Measurements from ENCODE around the gene CCDC81.
"Not testable (repeated sequence)": the region's sequence is repeated elsewhere in the genome, so short reads cannot be mapped to it uniquely, and the experiment has no call there.

CCDC81 gene

GRCh38 chr11:86414032-86414431, 39.3 kb downstream of the CCDC81 start:
- no peak for TF ChIP-seq CTCF (conservative IDR thresholded peaks at IDR 0.05; ENCODE audit: low read depth, low read length)
- Histone ChIP-seq H3K79me2 (ENCODE audit: insufficient read depth, low read depth) (no peaks in the 10 kb centered on the region), H3K4me3 (IDR thresholded peaks at IDR 0.05; ENCODE audit: insufficient read depth, low read depth, low read length) (no peak overlapping the region), H2AFZ (ENCODE audit: low read depth) (no peak overlapping the region), H3K27ac (no peak overlapping the region), H3K27me3 (ENCODE audit: insufficient read depth, low read depth) (no peaks in the 10 kb centered on the region), H4K20me1 (ENCODE audit: insufficient read depth) (no peaks in the 10 kb centered on the region), H3K4me2 (no peak overlapping the region), H3K4me1 (ENCODE audit: low read depth, poor library complexity, severe bottlenecking) (no peaks in the 10 kb centered on the region), H3K36me3 (ENCODE audit: insufficient read depth) (no peaks in the 10 kb centered on the region), H3K9ac (no peak overlapping the region)

- Histone ChIP-seq H3K4me1 (ENCODE audit: low read depth, poor library complexity, severe bottlenecking) (no peaks in the 10 kb centered on the region), H4K20me1 (ENCODE audit: insufficient read depth) (no peaks in the 10 kb centered on the region), H3K4me3 (IDR thresholded peaks at IDR 0.05; ENCODE audit: insufficient read depth, low read depth, low read length) (no peak overlapping the region), H3K9ac (no peak overlapping the region), H3K79me2 (ENCODE audit: insufficient read depth, low read depth) (no peaks in the 10 kb centered on the region), H3K36me3 (ENCODE audit: insufficient read depth) (no peaks in the 10 kb centered on the region), H3K27me3 (ENCODE audit: insufficient read depth, low read depth) (no peaks in the 10 kb centered on the region), H2AFZ (ENCODE audit: low read depth) (no peak overlapping the region), H3K4me2 (no peak overlapping the region), H3K27ac (no peak overlapping the region)
- TF ChIP-seq CTCF (conservative IDR thresholded peaks at IDR 0.05; ENCODE audit: low read depth, low read length), result no peak
Measured at GRCh38 chr11:86415026-86415425, 40.3 kb downstream of the CCDC81 start.

- Histone ChIP-seq H3K79me2 (ENCODE audit: insufficient read depth, low read depth) (no peaks in the 10 kb centered on the region), H3K36me3 (ENCODE audit: insufficient read depth) (no peaks in the 10 kb centered on the region), H2AFZ (ENCODE audit: low read depth) (no peak overlapping the region), H3K4me1 (ENCODE audit: low read depth, poor library complexity, severe bottlenecking) (no peaks in the 10 kb centered on the region), H3K4me3 (IDR thresholded peaks at IDR 0.05; ENCODE audit: insufficient read depth, low read depth, low read length) (no peak overlapping the region), H4K20me1 (ENCODE audit: insufficient read depth) (no peaks in the 10 kb centered on the region), H3K27me3 (ENCODE audit: insufficient read depth, low read depth) (no peaks in the 10 kb centered on the region), H3K4me2 (no peak overlapping the region), H3K27ac (no peak overlapping the region), H3K9ac (no peak overlapping the region)
- no peak for TF ChIP-seq CTCF (conservative IDR thresholded peaks at IDR 0.05; ENCODE audit: low read depth, low read length)
Measured at GRCh38 chr11:86416494-86416893, 41.8 kb downstream of the CCDC81 start.

GRCh38 chr11:86416951-86417350, 42.3 kb downstream of the CCDC81 start:
- H3K4me2 ChIP-seq; H3K4me3 ChIP-seq (IDR thresholded peaks at IDR 0.05; ENCODE audit: insufficient read depth, low read depth, low read length): not testable (repeated sequence)

GRCh38 chr11:86418106-86418505, 43.4 kb downstream of the CCDC81 start:
- no peak overlapping the region for H3K4me3 ChIP-seq (IDR thresholded peaks at IDR 0.05; ENCODE audit: insufficient read depth, low read depth, low read length)
- H3K4me2 ChIP-seq, result no peak overlapping the region

More at GRCh38 chr11:86416951-86417350, 42.3 kb downstream of the CCDC81 start:
- H3K36me3 ChIP-seq (ENCODE audit: insufficient read depth); H3K79me2 ChIP-seq (ENCODE audit: insufficient read depth, low read depth); H3K9ac ChIP-seq; H3K27ac ChIP-seq; H2AFZ ChIP-seq (ENCODE audit: low read depth); H4K20me1 ChIP-seq (ENCODE audit: insufficient read depth); H3K4me1 ChIP-seq (ENCODE audit: low read depth, poor library complexity, severe bottlenecking); H3K27me3 ChIP-seq (ENCODE audit: insufficient read depth, low read depth): not testable (repeated sequence)

More at GRCh38 chr11:86418106-86418505, 43.4 kb downstream of the CCDC81 start:
- Histone ChIP-seq H4K20me1 (ENCODE audit: insufficient read depth) (no peaks in the 10 kb centered on the region), H3K4me1 (ENCODE audit: low read depth, poor library complexity, severe bottlenecking) (no peaks in the 10 kb centered on the region), H3K79me2 (ENCODE audit: insufficient read depth, low read depth) (no peaks in the 10 kb centered on the region), H3K27ac (no peak overlapping the region), H2AFZ (ENCODE audit: low read depth) (no peak overlapping the region), H3K9ac (no peak overlapping the region), H3K36me3 (ENCODE audit: insufficient read depth) (no peaks in the 10 kb centered on the region), H3K27me3 (ENCODE audit: insufficient read depth, low read depth) (no peaks in the 10 kb centered on the region)
- no peak for TF ChIP-seq CTCF (conservative IDR thresholded peaks at IDR 0.05; ENCODE audit: low read depth, low read length)
